MM.1S (cell line): Measurements from ENCODE around the gene TBC1D19.

Experiments
- DNase-seq: peaks from one replicate; pipeline ENCODE4 v3.0.0-alpha.2; 2015
- H2AFZ ChIP-seq: fragments of 300-600 bp; sonication (generic); 2 replicates; pipeline ENCODE4 v1.6.0; 2016; ENCODE audit warnings: antibody characterized with exemption, low read length
- H3F3A ChIP-seq: fragments of 300-600 bp; sonication (generic); 2 replicates; pipeline ENCODE4 v1.6.1; 2016; ENCODE audit warnings: mild to moderate bottlenecking, antibody characterized with exemption, low read length, moderate library complexity, mixed read lengths; ENCODE audit not compliant: insufficient read depth
- H3K27ac ChIP-seq: fragments of 300-600 bp; sonication (generic); 2 replicates; pipeline ENCODE4 v1.5.1; 2016; ENCODE audit warnings: mild to moderate bottlenecking, low read length
- H3K27me3 ChIP-seq: fragments of 300-600 bp; sonication (generic); replicated peaks from 2 replicates; pipeline ENCODE4 v1.6.0; 2016; ENCODE audit warnings: low read length; ENCODE audit not compliant: insufficient read depth
- H3K36me3 ChIP-seq: fragments of 300-600 bp; sonication (generic); replicated peaks from 2 replicates; pipeline ENCODE4 v1.6.1; 2016; ENCODE audit warnings: mild to moderate bottlenecking, low read length, mixed read lengths; ENCODE audit not compliant: insufficient read depth
- H3K4me1 ChIP-seq: fragments of 300-600 bp; sonication (generic); 2 replicates; pipeline ENCODE4 v1.6.1; 2016; ENCODE audit warnings: low read length, mixed read lengths
- H3K4me2 ChIP-seq: fragments of 300-600 bp; sonication (generic); 2 replicates; pipeline ENCODE4 v1.6.0; 2016; ENCODE audit warnings: low read depth, low read length
- H3K4me3 ChIP-seq: fragments of 300-600 bp; sonication (generic); 2 replicates; pipeline ENCODE4 v1.5.1; 2016; ENCODE audit warnings: low read length, mixed read lengths
- H3K79me2 ChIP-seq: fragments of 300-600 bp; sonication (generic); 2 replicates; pipeline ENCODE4 v1.6.1; 2016; ENCODE audit warnings: mixed run types, low read length, mixed read lengths
- H3K9ac ChIP-seq: fragments of 300-600 bp; sonication (generic); 2 replicates; pipeline ENCODE4 v1.6.1; 2016; ENCODE audit warnings: low read length, mixed read lengths
- H3K9me2 ChIP-seq: fragments of 300-600 bp; sonication (generic); replicated peaks from 2 replicates; pipeline ENCODE4 v1.6.1; 2016; ENCODE audit warnings: mild to moderate bottlenecking, low read length, mixed read lengths; ENCODE audit not compliant: insufficient read depth
- H3K9me3 ChIP-seq: fragments of 300-600 bp; sonication (generic); replicated peaks from 2 replicates; pipeline ENCODE4 v1.6.1; 2016; ENCODE audit warnings: mild to moderate bottlenecking, low read length, mixed read lengths; ENCODE audit not compliant: insufficient read depth
- H4K20me1 ChIP-seq: fragments of 300-600 bp; sonication (generic); 2 replicates; pipeline ENCODE4 v1.6.1; 2016; ENCODE audit warnings: mild to moderate bottlenecking, low read length, moderate library complexity, mixed read lengths; ENCODE audit not compliant: insufficient read depth
- EZH2 ChIP-seq: fragments of 300-600 bp; sonication (generic); optimal IDR thresholded peaks from 2 replicates; pipeline ENCODE3; 2017; ENCODE audit warnings: low read depth, mild to moderate bottlenecking, antibody characterized with exemption, low read length, mixed read lengths
- EZH2phosphoT487 ChIP-seq: fragments of 300-600 bp; sonication (generic); IDR thresholded peaks from 2 replicates; pipeline ENCODE4 v1.6.1; 2018; ENCODE audit warnings: antibody characterized with exemption, low read length
- TF ChIP-seq, protein P1 (sequence below): fragments of 300-600 bp; sonication (generic); IDR thresholded peaks from 2 replicates; pipeline ENCODE4 v1.5.1; 2016; ENCODE audit warnings: antibody characterized with exemption, low read length, mixed read lengths

Gene TBC1D19

GRCh38 chr4:26789208-26789607 lies 205.3 kb downstream of the TBC1D19 start:
- Histone ChIP-seq H3K9me3 (no peaks in the 10 kb centered on the region), H3F3A (no peaks in the 10 kb centered on the region), H3K9me2 (no peaks in the 10 kb centered on the region), H3K9ac (no peak overlapping the region), H3K27me3 (no peaks in the 10 kb centered on the region), H3K4me1 (no peaks in the 10 kb centered on the region), H3K4me2 (no peak overlapping the region), H3K36me3 (no peaks in the 10 kb centered on the region), H2AFZ (no peak overlapping the region), H3K79me2 (no peaks in the 10 kb centered on the region), H3K27ac (no peak overlapping the region), H3K4me3 (no peak overlapping the region), H4K20me1 (no peaks in the 10 kb centered on the region)
- no peak for TF ChIP-seq EZH2phosphoT487
- TF ChIP-seq, protein P1, sequence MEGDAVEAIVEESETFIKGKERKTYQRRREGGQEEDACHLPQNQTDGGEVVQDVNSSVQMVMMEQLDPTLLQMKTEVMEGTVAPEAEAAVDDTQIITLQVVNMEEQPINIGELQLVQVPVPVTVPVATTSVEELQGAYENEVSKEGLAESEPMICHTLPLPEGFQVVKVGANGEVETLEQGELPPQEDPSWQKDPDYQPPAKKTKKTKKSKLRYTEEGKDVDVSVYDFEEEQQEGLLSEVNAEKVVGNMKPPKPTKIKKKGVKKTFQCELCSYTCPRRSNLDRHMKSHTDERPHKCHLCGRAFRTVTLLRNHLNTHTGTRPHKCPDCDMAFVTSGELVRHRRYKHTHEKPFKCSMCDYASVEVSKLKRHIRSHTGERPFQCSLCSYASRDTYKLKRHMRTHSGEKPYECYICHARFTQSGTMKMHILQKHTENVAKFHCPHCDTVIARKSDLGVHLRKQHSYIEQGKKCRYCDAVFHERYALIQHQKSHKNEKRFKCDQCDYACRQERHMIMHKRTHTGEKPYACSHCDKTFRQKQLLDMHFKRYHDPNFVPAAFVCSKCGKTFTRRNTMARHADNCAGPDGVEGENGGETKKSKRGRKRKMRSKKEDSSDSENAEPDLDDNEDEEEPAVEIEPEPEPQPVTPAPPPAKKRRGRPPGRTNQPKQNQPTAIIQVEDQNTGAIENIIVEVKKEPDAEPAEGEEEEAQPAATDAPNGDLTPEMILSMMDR, result no peak
- no peak for TF ChIP-seq EZH2
- DNase-seq, result no peak

DNA sequence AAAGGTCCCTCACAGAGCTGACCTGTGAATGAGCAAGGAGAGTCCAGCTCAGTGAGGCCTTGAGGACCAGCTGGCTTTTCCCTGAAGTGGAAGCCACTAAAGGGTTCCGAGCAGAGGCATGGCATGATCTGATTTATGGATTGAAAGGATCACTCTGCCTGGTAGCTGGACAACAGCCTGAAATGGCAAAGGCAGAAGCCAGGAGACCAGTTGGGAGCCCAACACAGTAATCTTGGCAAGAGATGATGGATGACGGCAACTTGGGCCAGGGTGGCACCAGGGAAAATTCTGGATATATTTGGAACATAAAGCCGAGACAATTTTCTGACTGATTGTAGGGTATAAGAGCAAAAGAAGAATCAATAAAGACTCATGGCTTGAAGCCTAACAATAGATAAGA lies 207.5 kb downstream of the TBC1D19 start:
- TF ChIP-seq EZH2phosphoT487 (no peak), EZH2 (no peak)
- TF ChIP-seq, protein P1, result no peak
- no peaks in the 10 kb centered on the region for H3K4me1 ChIP-seq
- H3K9ac ChIP-seq, result no peak overlapping the region
- H3K79me2 ChIP-seq, result no peaks in the 10 kb centered on the region
- H3K4me2 ChIP-seq, result no peak overlapping the region
- H2AFZ ChIP-seq, result no peak overlapping the region
- H3K9me2 ChIP-seq, result no peaks in the 10 kb centered on the region
- no peak overlapping the region for H3K4me3 ChIP-seq
- H3K36me3 ChIP-seq, result no peaks in the 10 kb centered on the region
- no peaks in the 10 kb centered on the region for H3F3A ChIP-seq
- H3K27me3 ChIP-seq, result no peaks in the 10 kb centered on the region
- no peak for DNase-seq
- no peaks in the 10 kb centered on the region for H4K20me1 ChIP-seq
- H3K27ac ChIP-seq, result no peak overlapping the region
- no peaks in the 10 kb centered on the region for H3K9me3 ChIP-seq

- Histone ChIP-seq H4K20me1 (no peaks in the 10 kb centered on the region), H3K79me2 (no peaks in the 10 kb centered on the region), H3K27me3 (no peaks in the 10 kb centered on the region), H3F3A (no peaks in the 10 kb centered on the region), H3K4me3 (no peak overlapping the region), H3K9me2 (no peaks in the 10 kb centered on the region), H3K4me2 (no peak overlapping the region), H3K4me1 (no peaks in the 10 kb centered on the region), H3K9ac (no peak overlapping the region), H3K27ac (no peak overlapping the region), H3K36me3 (no peaks in the 10 kb centered on the region), H2AFZ (no peak overlapping the region), H3K9me3 (no peaks in the 10 kb centered on the region)
- no peak for DNase-seq
- TF ChIP-seq EZH2phosphoT487, result no peak
- TF ChIP-seq EZH2, result no peak
- TF ChIP-seq, protein P1, result no peak
Measured at GRCh38 chr4:26792639-26793038, 208.8 kb downstream of the TBC1D19 start.

DNA sequence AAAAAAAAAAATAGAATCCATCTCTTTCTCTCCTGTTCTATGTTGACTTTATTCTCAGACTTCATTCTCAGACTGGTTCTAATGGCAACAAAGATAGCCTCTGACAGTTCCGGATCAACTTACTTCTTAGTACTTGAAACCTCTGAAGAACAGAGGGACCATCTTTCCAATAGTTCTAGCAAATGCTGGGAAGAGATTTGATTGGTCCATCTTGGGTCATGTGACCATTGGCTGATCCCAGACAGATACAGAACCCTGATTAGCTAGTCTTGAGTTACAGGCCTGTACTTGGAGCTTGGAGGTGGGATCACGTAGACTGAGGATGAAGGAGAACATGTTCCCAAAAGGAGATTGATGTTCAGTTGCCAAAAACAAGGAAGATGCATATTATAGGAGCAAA lies 209.9 kb downstream of the TBC1D19 start:
- DNase-seq, result no peak
- Histone ChIP-seq H3K27me3 (no peaks in the 10 kb centered on the region), H3K4me3 (no peak overlapping the region), H3K27ac (no peak overlapping the region), H2AFZ (no peak overlapping the region), H3F3A (no peaks in the 10 kb centered on the region), H3K9me3 (no peaks in the 10 kb centered on the region), H3K4me1 (no peaks in the 10 kb centered on the region), H3K4me2 (no peak overlapping the region), H3K9me2 (no peaks in the 10 kb centered on the region), H3K36me3 (no peaks in the 10 kb centered on the region), H3K9ac (no peak overlapping the region), H4K20me1 (no peaks in the 10 kb centered on the region), H3K79me2 (no peaks in the 10 kb centered on the region)
- TF ChIP-seq EZH2phosphoT487, result no peak
- no peak for TF ChIP-seq EZH2
- TF ChIP-seq, protein P1, result no peak
